SK-N-SH (cell line): ENCODE measurements around the gene SHB. TPM values are rescaled to one million over a fixed set of nuclear protein-coding genes. Genes with fewer than 3 reads are reported as not detected.

Source experiments
- CTCF ChIA-PET: fragments of 300-600, 350-600 bp; formaldehyde crosslinking; extraction: SDS; loops from one replicate; lab custom pipeline; 2021; lab: Yijun Ruan, JAX
- POLR2A ChIA-PET: fragments of 350-600 bp; sonication (Branson Sonifier 250); formaldehyde crosslinking; extraction: SDS; loops from one replicate; lab custom pipeline; 2020; ENCODE audit warnings: antibody characterized with exemption, inconsistent platforms; lab: Yijun Ruan, JAX
- DNase-seq: peaks from one replicate; pipeline ENCODE4 v3.0.0; 2012
- H2AFZ ChIP-seq: fragments of 200-600 bp; sonication (generic); 2 replicates; pipeline ENCODE4 v1.8.1; 2016; ENCODE audit warnings: antibody characterized with exemption, mild to moderate bottlenecking, low read depth
- H3F3A ChIP-seq: fragments of 200-600 bp; sonication (generic); replicated peaks from 2 replicates; pipeline ENCODE3; 2016; ENCODE audit warnings: antibody characterized with exemption, mild to moderate bottlenecking; ENCODE audit not compliant: insufficient read depth
- H3K27ac ChIP-seq, 2 experiments: fragments of 200-500 bp in 1 of 2; fragments of 200-600 bp in 1 of 2; sonication (Bioruptor generic) in 1 of 2; sonication (generic), shearing (Covaris generic) in 1 of 2; 2 replicates each; pipeline versions ENCODE4 v1.5.1 to v1.6.1; 2014 to 2016; ENCODE audit warnings: low read depth in 2 of 2, inconsistent platforms in 1 of 2, low read length in 1 of 2, mild to moderate bottlenecking in 1 of 2, mixed read lengths in 1 of 2
- H3K27me3 ChIP-seq: fragments of 200-600 bp; sonication (generic), shearing (Covaris generic); 2 replicates; pipeline ENCODE4 v1.6.1; 2016; ENCODE audit warnings: mixed run types; ENCODE audit not compliant: insufficient read depth
- H3K36me3 ChIP-seq, 2 experiments: fragments of 200-500 bp in 1 of 2; fragments of 200-600 bp in 1 of 2; sonication (Bioruptor generic) in 1 of 2; sonication (generic) in 1 of 2; replicated peaks in 1 of 2; 2 replicates each; pipeline versions ENCODE3 to v1.5.1; 2014 to 2016; ENCODE audit warnings: low read length in 1 of 2, mild to moderate bottlenecking in 1 of 2; ENCODE audit not compliant: insufficient read depth in 2 of 2, control insufficient read depth in 1 of 2
- H3K4me1 ChIP-seq, 2 experiments: fragments of 200-500 bp in 1 of 2; fragments of 200-600 bp in 1 of 2; sonication (Bioruptor generic) in 1 of 2; sonication (generic), shearing (Covaris generic) in 1 of 2; 2 replicates each; pipeline versions ENCODE4 v1.5.1 to v1.6.1; 2014 to 2016; ENCODE audit warnings: low read depth in 1 of 2, low read length in 1 of 2, mixed run types in 1 of 2; ENCODE audit not compliant: insufficient read depth in 2 of 2, control insufficient read depth in 1 of 2
- H3K4me2 ChIP-seq: fragments of 200-600 bp; sonication (generic), shearing (Covaris generic); 2 replicates; pipeline ENCODE4 v1.6.1; 2017; ENCODE audit warnings: mixed run types
- H3K4me3 ChIP-seq, 2 experiments: fragments of 200-500 bp in 1 of 2; fragments of 200-600 bp in 1 of 2; sonication (Bioruptor generic) in 1 of 2; sonication (generic), shearing (Covaris generic) in 1 of 2; 2 replicates each; pipeline versions ENCODE4 v1.5.1 to v1.8.1; 2014 to 2016; ENCODE audit warnings: low read depth in 2 of 2, inconsistent platforms in 1 of 2, low read length in 1 of 2, mild to moderate bottlenecking in 1 of 2, mixed read lengths in 1 of 2, moderate library complexity in 1 of 2
- H3K79me2 ChIP-seq: fragments of 200-600 bp; sonication (generic); 2 replicates; pipeline ENCODE4 v1.8.1; 2017; ENCODE audit warnings: mild to moderate bottlenecking; ENCODE audit not compliant: insufficient read depth
- H3K9ac ChIP-seq: fragments of 200-600 bp; sonication (generic); 2 replicates; pipeline ENCODE4 v1.6.1; 2017; ENCODE audit warnings: mixed run types
- H3K9me2 ChIP-seq: fragments of 200-600 bp; sonication (generic); 2 replicates; pipeline ENCODE4 v1.6.1; 2017; ENCODE audit warnings: mixed run types
- H3K9me3 ChIP-seq: fragments of 200-600 bp; sonication (generic); 2 replicates; pipeline ENCODE4 v1.6.1; 2017; ENCODE audit warnings: mixed run types, mild to moderate bottlenecking, moderate library complexity
- H4K20me1 ChIP-seq: fragments of 200-600 bp; sonication (generic); 2 replicates; pipeline ENCODE4 v1.6.1; 2017; ENCODE audit warnings: mild to moderate bottlenecking, mixed run types; ENCODE audit not compliant: insufficient read depth
- CHD2 ChIP-seq: fragments of 150-350 bp; IDR thresholded peaks from 2 replicates; pipeline ENCODE4 v1.6.1; 2018; ENCODE audit warnings: low read length; ENCODE audit not compliant: partially characterized antibody
- FOSL2 ChIP-seq: IDR thresholded peaks from 2 replicates; pipeline ENCODE4 v1.4.0; 2012; ENCODE audit warnings: low read depth, mild to moderate bottlenecking, moderate library complexity, borderline replicate concordance
- GATA2 ChIP-seq: sonication (generic); formaldehyde crosslinking; IDR thresholded peaks from 2 replicates; pipeline ENCODE4 v1.5.0; 2020; ENCODE audit warnings: mild to moderate bottlenecking, missing genetic modification reagents
- JUND ChIP-seq: IDR thresholded peaks from 2 replicates; pipeline ENCODE4 v1.4.0; 2012
- MEF2A ChIP-seq: IDR thresholded peaks from 2 replicates; pipeline ENCODE4 v1.4.0; 2012; ENCODE audit warnings: low read depth, borderline replicate concordance
- NFIC ChIP-seq: IDR thresholded peaks from 2 replicates; pipeline ENCODE4 v1.4.0; 2012; ENCODE audit warnings: borderline replicate concordance
- NRF1 ChIP-seq: IDR thresholded peaks from 2 replicates; pipeline ENCODE4 v1.6.1; 2012; ENCODE audit warnings: low read depth, mild to moderate bottlenecking, low read length
- RAD21 ChIP-seq: IDR thresholded peaks from 2 replicates; pipeline ENCODE4 v1.6.1; 2012; ENCODE audit warnings: mild to moderate bottlenecking, low read length
- RCOR1 ChIP-seq: fragments of 150-350 bp; IDR thresholded peaks from 2 replicates; pipeline ENCODE4 v1.6.1; 2017; ENCODE audit warnings: antibody characterized with exemption, low read length
- RFX5 ChIP-seq: IDR thresholded peaks from 2 replicates; pipeline ENCODE4 v1.6.1; 2012; ENCODE audit warnings: mild to moderate bottlenecking, improper control_type of control experiment, low read length
- RXRA ChIP-seq: IDR thresholded peaks from 2 replicates; pipeline ENCODE4 v1.4.0; 2012; ENCODE audit warnings: low read depth, mild to moderate bottlenecking, borderline replicate concordance
- YY1 ChIP-seq: IDR thresholded peaks from 2 replicates; pipeline ENCODE4 v1.4.0; 2012; ENCODE audit warnings: low read depth, mild to moderate bottlenecking
- WGBS: methylation state at CpG from one replicate; pipeline ENCODE4 v1.1.6; 2017; ENCODE audit warnings: low lambda C conversion rate; 5-methylcytosine and 5-hydroxymethylcytosine counted together
- polyA plus RNA-seq, 3 experiments: library from polyadenylated mRNA; depleted of rRNA; stranded (reverse); fragments of >200 nt; gene quantifications; 2 replicates each; pipeline ENCODE4 v1.2.3, GENCODE V29; 2012
- TF ChIP-seq, protein P1 (sequence below): fragments of 150-350 bp; IDR thresholded peaks from 2 replicates; pipeline ENCODE4 v1.6.1; 2016; ENCODE audit warnings: mild to moderate bottlenecking, low read depth, low read length
- TF ChIP-seq, protein P2 (sequence below): IDR thresholded peaks from 2 replicates; pipeline ENCODE4 v1.4.0; 2012; ENCODE audit warnings: low read depth, borderline replicate concordance
- TF ChIP-seq, protein P3 (sequence below): IDR thresholded peaks from 2 replicates; pipeline ENCODE4 v1.6.1; 2012; ENCODE audit warnings: mild to moderate bottlenecking, low read depth, low read length, moderate library complexity

Gene SHB
- polyA plus RNA-seq, 1 of the 3 experiments (the other 2 are of a cell fraction), result 26.0 TPM

DNA sequence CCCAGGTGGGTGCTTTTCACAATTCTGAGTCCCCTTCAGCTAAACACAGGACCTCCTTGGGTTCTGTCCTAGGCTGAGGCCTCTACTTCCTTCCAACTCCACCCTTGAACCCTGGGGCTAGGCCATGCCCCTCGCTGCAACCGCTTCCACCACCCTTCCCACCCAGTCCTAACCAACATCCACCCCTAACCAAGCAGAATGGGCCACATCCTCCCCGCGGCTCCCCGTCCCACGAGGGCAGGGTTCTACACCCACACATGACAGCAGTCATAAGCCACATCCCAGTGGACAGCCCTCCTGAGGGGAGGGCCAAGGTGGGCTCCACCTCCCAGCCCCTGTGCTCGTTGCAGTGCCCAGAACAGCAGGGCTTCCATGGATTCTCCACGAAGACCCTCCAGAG lies 65.8 kb downstream of the SHB start:
- H3K9ac ChIP-seq, result no peak overlapping the region
- no peak overlapping the region for H3K27ac ChIP-seq
- 93% methylated on average over 8 of the region's 8 CpGs for WGBS
- H3K9me2 ChIP-seq, result no peaks in the 10 kb centered on the region
- peaks cover 10% of the 10 kb centered on the region for H3F3A ChIP-seq
- ChIA-PET CTCF (interaction anchor here (0.7 to 2.2 kb wide), 5 partner anchors 14 to 397 kb away, joined by 3 to 8 read pairs (median 4); no protein-coding TSS in a partner anchor), POLR2A (no interaction called here)
- peaks cover 99% of the 10 kb centered on the region for H3K79me2 ChIP-seq
- H2AFZ ChIP-seq, result no peak overlapping the region
- TF ChIP-seq, protein P1, sequence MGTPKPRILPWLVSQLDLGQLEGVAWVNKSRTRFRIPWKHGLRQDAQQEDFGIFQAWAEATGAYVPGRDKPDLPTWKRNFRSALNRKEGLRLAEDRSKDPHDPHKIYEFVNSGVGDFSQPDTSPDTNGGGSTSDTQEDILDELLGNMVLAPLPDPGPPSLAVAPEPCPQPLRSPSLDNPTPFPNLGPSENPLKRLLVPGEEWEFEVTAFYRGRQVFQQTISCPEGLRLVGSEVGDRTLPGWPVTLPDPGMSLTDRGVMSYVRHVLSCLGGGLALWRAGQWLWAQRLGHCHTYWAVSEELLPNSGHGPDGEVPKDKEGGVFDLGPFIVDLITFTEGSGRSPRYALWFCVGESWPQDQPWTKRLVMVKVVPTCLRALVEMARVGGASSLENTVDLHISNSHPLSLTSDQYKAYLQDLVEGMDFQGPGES, result no peak
- TF ChIP-seq RFX5 (no peak), NRF1 (no peak), YY1 (no peak), MEF2A (no peak), RXRA (no peak), RCOR1 (no peak), JUND (no peak), CHD2 (no peak), NFIC (no peak), RAD21 (no peak), FOSL2 (no peak), GATA2 (CRISPR knock-in tag) (no peak)
- TF ChIP-seq, protein P2, sequence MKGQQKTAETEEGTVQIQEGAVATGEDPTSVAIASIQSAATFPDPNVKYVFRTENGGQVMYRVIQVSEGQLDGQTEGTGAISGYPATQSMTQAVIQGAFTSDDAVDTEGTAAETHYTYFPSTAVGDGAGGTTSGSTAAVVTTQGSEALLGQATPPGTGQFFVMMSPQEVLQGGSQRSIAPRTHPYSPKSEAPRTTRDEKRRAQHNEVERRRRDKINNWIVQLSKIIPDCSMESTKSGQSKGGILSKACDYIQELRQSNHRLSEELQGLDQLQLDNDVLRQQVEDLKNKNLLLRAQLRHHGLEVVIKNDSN, result no peak
- TF ChIP-seq, protein P3, sequence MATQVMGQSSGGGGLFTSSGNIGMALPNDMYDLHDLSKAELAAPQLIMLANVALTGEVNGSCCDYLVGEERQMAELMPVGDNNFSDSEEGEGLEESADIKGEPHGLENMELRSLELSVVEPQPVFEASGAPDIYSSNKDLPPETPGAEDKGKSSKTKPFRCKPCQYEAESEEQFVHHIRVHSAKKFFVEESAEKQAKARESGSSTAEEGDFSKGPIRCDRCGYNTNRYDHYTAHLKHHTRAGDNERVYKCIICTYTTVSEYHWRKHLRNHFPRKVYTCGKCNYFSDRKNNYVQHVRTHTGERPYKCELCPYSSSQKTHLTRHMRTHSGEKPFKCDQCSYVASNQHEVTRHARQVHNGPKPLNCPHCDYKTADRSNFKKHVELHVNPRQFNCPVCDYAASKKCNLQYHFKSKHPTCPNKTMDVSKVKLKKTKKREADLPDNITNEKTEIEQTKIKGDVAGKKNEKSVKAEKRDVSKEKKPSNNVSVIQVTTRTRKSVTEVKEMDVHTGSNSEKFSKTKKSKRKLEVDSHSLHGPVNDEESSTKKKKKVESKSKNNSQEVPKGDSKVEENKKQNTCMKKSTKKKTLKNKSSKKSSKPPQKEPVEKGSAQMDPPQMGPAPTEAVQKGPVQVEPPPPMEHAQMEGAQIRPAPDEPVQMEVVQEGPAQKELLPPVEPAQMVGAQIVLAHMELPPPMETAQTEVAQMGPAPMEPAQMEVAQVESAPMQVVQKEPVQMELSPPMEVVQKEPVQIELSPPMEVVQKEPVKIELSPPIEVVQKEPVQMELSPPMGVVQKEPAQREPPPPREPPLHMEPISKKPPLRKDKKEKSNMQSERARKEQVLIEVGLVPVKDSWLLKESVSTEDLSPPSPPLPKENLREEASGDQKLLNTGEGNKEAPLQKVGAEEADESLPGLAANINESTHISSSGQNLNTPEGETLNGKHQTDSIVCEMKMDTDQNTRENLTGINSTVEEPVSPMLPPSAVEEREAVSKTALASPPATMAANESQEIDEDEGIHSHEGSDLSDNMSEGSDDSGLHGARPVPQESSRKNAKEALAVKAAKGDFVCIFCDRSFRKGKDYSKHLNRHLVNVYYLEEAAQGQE, result no peak
- H3K4me2 ChIP-seq, result no peak overlapping the region
- H3K27me3 ChIP-seq, result no peaks in the 10 kb centered on the region
- peaks cover 38 to 59% of the 10 kb centered on the region in 2 experiments for H3K4me1 ChIP-seq
- no peak for DNase-seq
- peaks cover 6 to 15% of the 10 kb centered on the region in 2 experiments for H3K36me3 ChIP-seq
- H3K9me3 ChIP-seq, result no peaks in the 10 kb centered on the region
- peaks cover 8% of the 10 kb centered on the region; the same call in 1 of the 2 replicates for H4K20me1 ChIP-seq
- no peak overlapping the region for H3K4me3 ChIP-seq
